Pancreas (tissue), 10 donors: ENCODE data around the gene ATP23. TPM values are rescaled to one million over a fixed set of nuclear protein-coding genes. Genes with fewer than 3 reads are reported as not detected.

Source experiments
- ATAC-seq, 4 donors: fragments of 200-7000 bp; cut with Tn5 transposase; one replicate each; pipeline versions ENCODE4 v1.8.0 to v1.9.1; 2020; ENCODE audit warnings: mild to moderate bottlenecking in 4 of 4, moderate library complexity in 4 of 4
- DNase-seq, 6 donors: peaks; one replicate each; pipeline ENCODE4 v3.0.0-alpha.2; 2020
- FAIRE-seq: peaks from 2 replicates; lab custom pipeline; 2012; peaks lifted over from hg19 to GRCh38; lab: Jason Lieb, UNC
- H3K27ac ChIP-seq, 4 donors: fragments of 200-600 bp; sonication (generic); 1 replicate in 3 of 4; 2 replicates in 1 of 4; pipeline versions ENCODE4 v1.5.0 to v1.8.0; 2020
- H3K27me3 ChIP-seq, 4 donors: fragments of 200-600 bp; one replicate each; pipeline ENCODE4 v1.8.0; 2021
- H3K36me3 ChIP-seq, 3 donors: fragments of 200-600 bp; sonication (generic) in 1 of 3; one replicate each; pipeline versions ENCODE4 v1.5.0 to v1.8.0; 2020 to 2021
- H3K4me1 ChIP-seq, 3 donors: fragments of 200-600 bp; one replicate each; pipeline ENCODE4 v1.8.0; 2021
- H3K4me3 ChIP-seq, 4 donors: fragments of 200-600 bp; sonication (generic) in 2 of 4; one replicate each; pipeline versions ENCODE4 v1.5.0 to v1.8.0; 2020 to 2021
- H3K9me3 ChIP-seq, 4 donors: fragments of 200-600 bp; one replicate each; pipeline ENCODE4 v1.8.0; 2021
- CTCF ChIP-seq, 4 donors: fragments of 200-600 bp; sonication (generic) in 3 of 4; IDR thresholded peaks; one replicate each; pipeline versions ENCODE4 v1.5.0 to v1.8.0; 2021; ENCODE audit warnings: antibody characterized with exemption in 4 of 4
- WGBS, 2 donors: extraction: QIAGEN DNeasy Blood & Tissue Kit; methylation state at CpG; one replicate each; pipeline ENCODE4 v1.1.7; 2013; 5-methylcytosine and 5-hydroxymethylcytosine counted together
- intact Hi-C, 3 donors: fragments of 100-400 bp; cut with DNase I; formaldehyde crosslinking; loops; one replicate each; pipeline versions ENCODE4 v1.11.1 to v1.14.2; 2022
- polyA plus RNA-seq, 2 donors: library from polyadenylated mRNA; stranded (reverse); fragments of 200-250 nt; gene quantifications; one replicate each; pipeline ENCODE4 v1.2.3, GENCODE V29; 2013
- total RNA-seq, 6 donors: library from RNA; stranded (reverse); fragmentation: NEBNext Ultra II Directional in 4 of 6; extraction: Animal tissue kit (Norgen Biotek cat#: 25700) in 4 of 6; gene quantifications; one replicate each; pipeline versions ENCODE4 v1.2.1 to v1.2.4, GENCODE V29; 2021 to 2023
- donor health status: healthy with polysubstance abuse.
- donor health status: DM: no; HTN: no; CAD: no; lungs with moderate emphysema.
- donor health status: DM: no; HTN: no; CAD: no.
- donor health status: control.
- donor health status: control.
- donor health status: Bipolar disorder and iron deficiency.
- donor health status: DM: yes; HTN: yes; CAD: no.
- donor health status: DM: no; HTN: no; CAD: no.
- donor health status: DM: no; HTN: no; CAD: no.
- donor health status: DM: yes; HTN: yes; CAD: no.

ATP23 gene
- total and polyA plus RNA-seq, 8 donors: 2.7 to 5.7 (median 4.1) TPM

DNA sequence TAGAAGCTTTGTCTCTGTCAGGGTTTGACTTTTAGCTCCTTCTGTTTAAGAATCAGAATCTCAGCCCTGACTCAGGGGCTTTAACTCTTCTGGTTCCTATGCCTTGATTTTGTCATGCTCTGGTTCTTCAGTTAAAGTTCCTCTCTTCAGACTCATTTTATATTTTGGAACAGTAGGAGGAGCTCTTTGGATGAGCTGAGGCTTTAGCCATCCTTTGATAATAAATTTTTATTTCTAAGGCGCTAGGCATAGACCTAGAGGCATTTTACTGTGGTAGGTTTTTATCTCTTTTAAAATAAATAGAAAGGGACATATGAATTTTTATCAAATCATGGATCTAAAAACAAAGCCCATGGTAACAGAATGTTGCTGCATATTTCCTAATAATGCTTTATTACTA lies 51.7 kb downstream of the ATP23 start:
- H3K27ac ChIP-seq: no peak overlapping the region
- no peaks in the 10 kb centered on the region for H3K9me3 ChIP-seq
- no peak for DNase-seq
- TF ChIP-seq CTCF (IDR thresholded peaks at IDR 0.05): no peak
- intact Hi-C loops: no loop called here
- no peak overlapping the region for H3K4me3 ChIP-seq
- H3K36me3 ChIP-seq: no peaks in the 10 kb centered on the region
- no peaks in the 10 kb centered on the region for H3K4me1 ChIP-seq
- FAIRE-seq: no peak
- no peak for ATAC-seq
- 79 to 92% methylated on average over 1 of the region's 1 CpG for WGBS, 2 donors
- no peaks in the 10 kb centered on the region for H3K27me3 ChIP-seq

DNA sequence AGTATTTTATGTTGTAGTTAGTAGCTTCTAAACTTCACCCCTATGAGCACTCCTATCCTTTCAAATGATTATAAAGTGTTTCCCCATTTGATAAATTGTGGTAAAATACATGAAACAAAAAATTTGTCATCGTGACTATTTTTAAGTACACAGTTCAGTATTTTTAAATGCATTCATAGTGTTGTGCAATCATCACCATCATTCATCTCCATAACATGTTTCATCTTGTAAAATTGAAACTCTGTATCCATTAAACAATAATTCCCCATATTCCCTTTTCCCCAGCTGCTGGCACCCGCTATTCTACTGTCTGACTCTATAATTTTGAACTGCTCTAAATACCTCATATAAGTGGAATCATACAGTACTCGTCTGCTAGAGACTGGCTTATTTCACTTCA lies 52.5 kb downstream of the ATP23 start:
- no peak for TF ChIP-seq CTCF (IDR thresholded peaks at IDR 0.05)
- 73 to 75% methylated on average over 3 of the region's 3 CpGs for WGBS, 2 donors
- intact Hi-C loops: no loop called here
- DNase-seq (no peak), ATAC-seq (no peak), FAIRE-seq (no peak)
- no peaks in the 10 kb centered on the region for H3K9me3 ChIP-seq
- no peak overlapping the region for H3K27ac ChIP-seq
- H3K27me3 ChIP-seq: no peaks in the 10 kb centered on the region
- H3K36me3 ChIP-seq: no peaks in the 10 kb centered on the region
- H3K4me3 ChIP-seq: no peak overlapping the region
- no peaks in the 10 kb centered on the region for H3K4me1 ChIP-seq

- intact Hi-C loops: no loop called here
- H3K4me1 ChIP-seq: no peaks in the 10 kb centered on the region
- no peaks in the 10 kb centered on the region for H3K27me3 ChIP-seq
- TF ChIP-seq CTCF (IDR thresholded peaks at IDR 0.05): no peak
- H3K9me3 ChIP-seq: no peaks in the 10 kb centered on the region
- ATAC-seq: no peak
- H3K27ac ChIP-seq: no peak overlapping the region
- no peaks in the 10 kb centered on the region for H3K36me3 ChIP-seq
- no peak for FAIRE-seq
- WGBS, 2 donors: 79 to 86% methylated on average over 2 of the region's 2 CpGs
- no peak overlapping the region for H3K4me3 ChIP-seq
- no peak for DNase-seq
Observed at GRCh38 chr12:57996520-57996919, 55.2 kb downstream of the ATP23 start.

- intact Hi-C loops: no loop called here
- Histone ChIP-seq H3K9me3 (no peaks in the 10 kb centered on the region), H3K36me3 (no peaks in the 10 kb centered on the region), H3K27me3 (no peaks in the 10 kb centered on the region), H3K4me3 (no peak overlapping the region), H3K4me1 (no peaks in the 10 kb centered on the region), H3K27ac (no peak overlapping the region)
- no peak for FAIRE-seq
- peak in 1 of 6 donors; percentile 35 for DNase-seq
- no peak for ATAC-seq
- TF ChIP-seq CTCF (IDR thresholded peaks at IDR 0.05): no peak
Observed at GRCh38 chr12:57998251-57998650, 56.9 kb downstream of the ATP23 start.

GRCh38 chr12:58000499-58000898 lies 59.1 kb downstream of the ATP23 start:
- Histone ChIP-seq H3K36me3 (no peaks in the 10 kb centered on the region), H3K9me3 (no peaks in the 10 kb centered on the region), H3K27ac (no peak overlapping the region), H3K4me1 (no peaks in the 10 kb centered on the region), H3K27me3 (no peaks in the 10 kb centered on the region), H3K4me3 (no peak overlapping the region)
- 76 to 93% methylated on average over 2 of the region's 2 CpGs for WGBS, 2 donors
- intact Hi-C loops: no loop called here
- ATAC-seq: no peak
- no peak for FAIRE-seq
- DNase-seq: no peak
- no peak for TF ChIP-seq CTCF (IDR thresholded peaks at IDR 0.05)
